Mesenchymal stem cell (in vitro differentiated cells and primary cell): ENCODE results near the gene AKR1C8.
A peak's percentile ranks its signal among the peaks of the same experiment; 100 is the strongest.
"Not testable (repeated sequence)": the region's sequence is repeated elsewhere in the genome, so short reads cannot be mapped to it uniquely, and the experiment has no call there.

Source experiments
- DNase-seq: peaks from one replicate; pipeline ENCODE4 v3.0.0-alpha.2; 2013
- H2AFZ ChIP-seq: one replicate; pipeline ENCODE4 v1.6.1; 2013; ENCODE audit warnings: low read depth, mild to moderate bottlenecking, control low read depth, inconsistent platforms, low read length, moderate library complexity
- H2AK5ac ChIP-seq: 2 replicates; pipeline ENCODE4 v1.6.1; 2013; ENCODE audit warnings: low read length, moderate library complexity, mild to moderate bottlenecking, inconsistent platforms; ENCODE audit not compliant: severe bottlenecking
- H2BK120ac ChIP-seq: one replicate; pipeline ENCODE4 v1.6.1; 2013; ENCODE audit warnings: low read depth, mild to moderate bottlenecking, inconsistent platforms, low read length, moderate library complexity
- H2BK12ac ChIP-seq, 2 experiments: one replicate each; pipeline ENCODE4 v1.6.1; 2013; ENCODE audit warnings: inconsistent platforms in 2 of 2, low read length in 2 of 2, mild to moderate bottlenecking in 2 of 2, moderate library complexity in 2 of 2, control low read depth in 1 of 2
- H2BK15ac ChIP-seq: one replicate; pipeline ENCODE4 v1.6.1; 2013; ENCODE audit warnings: mild to moderate bottlenecking, low read depth, inconsistent platforms; ENCODE audit not compliant: poor library complexity, severe bottlenecking
- H2BK5ac ChIP-seq: 2 replicates; pipeline ENCODE4 v1.6.1; 2013; ENCODE audit warnings: low read depth, mild to moderate bottlenecking, low read length, control low read depth, inconsistent platforms; ENCODE audit not compliant: poor library complexity, severe bottlenecking
- H3K14ac ChIP-seq, 2 experiments: one replicate each; pipeline ENCODE4 v1.6.1; 2013; ENCODE audit warnings: inconsistent platforms in 2 of 2, low read length in 2 of 2, control low read depth in 1 of 2, mild to moderate bottlenecking in 1 of 2, moderate library complexity in 1 of 2
- H3K18ac ChIP-seq, 2 experiments: one replicate each; pipeline ENCODE4 v1.6.1; 2013; ENCODE audit warnings: inconsistent platforms in 2 of 2, low read length in 2 of 2, control low read depth in 1 of 2, low read depth in 1 of 2, mild to moderate bottlenecking in 1 of 2
- H3K23ac ChIP-seq, 2 experiments: one replicate each; pipeline ENCODE4 v1.6.1; 2013; ENCODE audit warnings: inconsistent platforms in 2 of 2, low read length in 2 of 2, mild to moderate bottlenecking in 2 of 2, moderate library complexity in 2 of 2, control low read depth in 1 of 2
- H3K27ac ChIP-seq: 2 replicates; pipeline ENCODE4 v1.5.1; 2013; ENCODE audit warnings: mild to moderate bottlenecking, moderate library complexity, low read length, control low read depth, inconsistent platforms; ENCODE audit not compliant: poor library complexity, severe bottlenecking
- H3K27me3 ChIP-seq, 2 experiments: 2 replicates each; pipeline versions ENCODE4 v1.6.1 to v1.7.0; 2013; ENCODE audit warnings: low read length in 2 of 2, mild to moderate bottlenecking in 2 of 2, moderate library complexity in 2 of 2, control low read depth in 1 of 2, inconsistent platforms in 1 of 2; ENCODE audit not compliant: control insufficient read depth in 1 of 2, insufficient read depth in 1 of 2
- H3K36me3 ChIP-seq, 2 experiments: 2 replicates each; pipeline versions ENCODE4 v1.6.1 to v1.7.0; 2013; ENCODE audit warnings: low read length in 2 of 2, control low read depth in 1 of 2, inconsistent platforms in 1 of 2, low read depth in 1 of 2, mild to moderate bottlenecking in 1 of 2; ENCODE audit not compliant: insufficient read depth in 2 of 2, control insufficient read depth in 1 of 2
- H3K4ac ChIP-seq, 2 experiments: one replicate each; pipeline ENCODE4 v1.6.1; 2013; ENCODE audit warnings: inconsistent platforms in 2 of 2, low read length in 2 of 2, mild to moderate bottlenecking in 2 of 2, moderate library complexity in 2 of 2, control low read depth in 1 of 2, low read depth in 1 of 2
- H3K4me1 ChIP-seq: 2 replicates; pipeline ENCODE4 v1.6.1; 2013; ENCODE audit warnings: low read depth, low read length, control low read depth; ENCODE audit not compliant: control insufficient read depth, insufficient read depth
- H3K4me2 ChIP-seq: 2 replicates; pipeline ENCODE4 v1.6.1; 2013; ENCODE audit warnings: low read length, mild to moderate bottlenecking, inconsistent platforms; ENCODE audit not compliant: poor library complexity, severe bottlenecking
- H3K4me3 ChIP-seq, 2 experiments: 2 replicates each; pipeline versions ENCODE4 v1.5.1 to v1.7.0; 2013; ENCODE audit warnings: low read length in 2 of 2, mild to moderate bottlenecking in 2 of 2, control low read depth in 1 of 2, low read depth in 1 of 2; ENCODE audit not compliant: insufficient read depth in 1 of 2
- H3K79me1 ChIP-seq: replicated peaks from 2 replicates; pipeline ENCODE4 v1.6.1; 2013; ENCODE audit warnings: mild to moderate bottlenecking, control low read depth, low read length, inconsistent platforms; ENCODE audit not compliant: poor library complexity, severe bottlenecking
- H3K9ac ChIP-seq: 2 replicates; pipeline ENCODE4 v1.7.0; 2013; ENCODE audit warnings: mild to moderate bottlenecking, low read length, moderate library complexity
- H3K9me3 ChIP-seq: 2 replicates; pipeline ENCODE4 v1.7.0; 2013; ENCODE audit warnings: mild to moderate bottlenecking, low read length; ENCODE audit not compliant: control insufficient read depth
- H4K8ac ChIP-seq: one replicate; pipeline ENCODE4 v1.6.1; 2013; ENCODE audit warnings: inconsistent platforms, mild to moderate bottlenecking, low read length, moderate library complexity
- H4K91ac ChIP-seq: one replicate; pipeline ENCODE4 v1.6.1; 2013; ENCODE audit warnings: mild to moderate bottlenecking, low read length, inconsistent platforms
- WGBS: methylation state at CpG from one replicate; pipeline ENCODE4 v1.1.7; 2013; ENCODE audit warnings: mixed read lengths; 5-methylcytosine and 5-hydroxymethylcytosine counted together

AKR1C8 gene

GRCh38 chr10:5222942-5223341 lies 38.0 kb upstream of the AKR1C8 start:
- not testable (repeated sequence) for H3K4ac ChIP-seq, H3K18ac ChIP-seq, H3K27ac ChIP-seq, H2BK120ac ChIP-seq, H3K4me2 ChIP-seq, H3K14ac ChIP-seq, H4K91ac ChIP-seq, DNase-seq, H2BK12ac ChIP-seq, H3K23ac ChIP-seq, H2BK15ac ChIP-seq, H3K27me3 ChIP-seq, H3K9me3 ChIP-seq, H2AK5ac ChIP-seq, H4K8ac ChIP-seq, H3K36me3 ChIP-seq, H3K4me3 ChIP-seq, H3K79me1 ChIP-seq, H3K4me1 ChIP-seq, H2BK5ac ChIP-seq, H2AFZ ChIP-seq, H3K9ac ChIP-seq
- WGBS: 82% methylated on average over 7 of the region's 7 CpGs

DNA sequence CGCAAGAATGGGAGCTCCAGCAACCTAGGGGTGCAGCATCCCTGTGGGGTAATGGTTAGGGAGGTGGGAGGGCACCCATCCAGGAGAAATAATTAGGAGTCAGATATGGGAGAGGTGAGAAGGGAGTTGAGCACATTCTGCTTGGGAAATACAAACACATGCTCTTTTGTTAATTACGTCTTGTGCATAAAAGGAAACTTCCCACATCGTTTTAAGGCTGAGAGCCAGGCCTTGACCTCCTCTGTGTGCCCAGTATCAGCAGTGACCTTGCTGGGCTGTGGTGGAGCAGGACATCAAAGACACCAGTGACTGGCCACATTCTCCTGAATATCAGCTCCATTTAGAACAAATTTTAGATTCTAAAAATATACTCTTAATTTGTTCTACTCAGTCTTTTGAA lies 34.3 kb upstream of the AKR1C8 start:
- Histone ChIP-seq H2BK12ac (no peak overlapping the region), H3K14ac (peak overlapping the region in 1 of 2 experiments; percentile 36), H4K91ac (no peak overlapping the region), H3K23ac (no peak overlapping the region), H3K4me2 (no peak overlapping the region), H3K4ac (no peak overlapping the region), H3K4me1 (no peaks in the 10 kb centered on the region), H2AFZ (no peak overlapping the region), H3K27me3 (no peaks in the 10 kb centered on the region), H3K18ac (no peak overlapping the region), H2BK120ac (no peak overlapping the region), H3K36me3 (no peaks in the 10 kb centered on the region), H3K9ac (no peak overlapping the region), H2BK5ac (no peak overlapping the region), H2AK5ac (no peak overlapping the region), H4K8ac (no peak overlapping the region), H3K79me1 (no peaks in the 10 kb centered on the region), H3K9me3 (no peaks in the 10 kb centered on the region), H3K27ac (no peak overlapping the region), H2BK15ac (no peak overlapping the region), H3K4me3 (no peak overlapping the region)
- 71% methylated on average over 3 of the region's 3 CpGs for WGBS
- no peak for DNase-seq

GRCh38 chr10:5216801-5217200 lies 31.9 kb upstream of the AKR1C8 start:
- Histone ChIP-seq H2BK120ac (no peak overlapping the region), H2BK5ac (no peak overlapping the region), H3K27ac (no peak overlapping the region), H4K8ac (no peak overlapping the region), H2AFZ (no peak overlapping the region), H4K91ac (no peak overlapping the region), H3K18ac (no peak overlapping the region), H3K79me1 (no peaks in the 10 kb centered on the region), H3K4ac (no peak overlapping the region), H3K14ac (no peak overlapping the region), H3K36me3 (no peaks in the 10 kb centered on the region), H2BK12ac (no peak overlapping the region), H3K4me3 (no peak overlapping the region), H3K4me1 (no peaks in the 10 kb centered on the region), H3K9ac (no peak overlapping the region), H3K4me2 (no peak overlapping the region), H3K27me3 (no peaks in the 10 kb centered on the region), H3K23ac (no peak overlapping the region), H2BK15ac (no peak overlapping the region), H2AK5ac (no peak overlapping the region), H3K9me3 (no peaks in the 10 kb centered on the region)
- WGBS: 20% methylated on average over 2 of the region's 2 CpGs
- DNase-seq: peak; percentile 1

GRCh38 chr10:5211696-5212536 lies 27.0 kb upstream of the AKR1C8 start:
- no peak overlapping the region for H3K27ac ChIP-seq
- H3K4me3 ChIP-seq: no peak overlapping the region
- no peak overlapping the region for H2BK5ac ChIP-seq
- no peak overlapping the region for H3K14ac ChIP-seq
- no peak overlapping the region for H2BK12ac ChIP-seq
- no peaks in the 10 kb centered on the region for H3K9me3 ChIP-seq
- no peak for DNase-seq
- no peak overlapping the region for H3K23ac ChIP-seq
- no peak overlapping the region for H3K9ac ChIP-seq
- no peaks in the 10 kb centered on the region for H3K27me3 ChIP-seq
- no peak overlapping the region for H3K18ac ChIP-seq
- no peaks in the 10 kb centered on the region for H3K79me1 ChIP-seq
- H3K4ac ChIP-seq: no peak overlapping the region
- no peaks in the 10 kb centered on the region for H3K4me1 ChIP-seq
- H3K36me3 ChIP-seq: no peaks in the 10 kb centered on the region
- no peak overlapping the region for H2AFZ ChIP-seq
- no peak overlapping the region for H2BK120ac ChIP-seq
- no peak overlapping the region for H4K91ac ChIP-seq
- H3K4me2 ChIP-seq: no peak overlapping the region
- H2BK15ac ChIP-seq: no peak overlapping the region
- no peak overlapping the region for H4K8ac ChIP-seq
- no peak overlapping the region for H2AK5ac ChIP-seq
